Skeletal muscle satellite cell (primary cell): ENCODE results near the gene CLC.
"Not testable (repeated sequence)": the region's sequence is repeated elsewhere in the genome, so short reads cannot be mapped to it uniquely, and the experiment has no call there.

Experiments
- H3K27me3 ChIP-seq: 2 replicates; pipeline ENCODE4 v1.7.0; 2013; ENCODE audit warnings: low read length; ENCODE audit not compliant: control insufficient read depth, insufficient read depth
- H3K36me3 ChIP-seq: 2 replicates; pipeline ENCODE4 v1.7.0; 2013; ENCODE audit warnings: mild to moderate bottlenecking, control low read depth, low read length; ENCODE audit not compliant: insufficient read depth
- H3K4me1 ChIP-seq: 2 replicates; pipeline ENCODE4 v1.7.0; 2013; ENCODE audit warnings: low read length; ENCODE audit not compliant: control insufficient read depth, insufficient read depth
- H3K4me2 ChIP-seq: 2 replicates; pipeline ENCODE4 v1.7.0; 2013; ENCODE audit warnings: mild to moderate bottlenecking, low read length
- H3K4me3 ChIP-seq: 2 replicates; pipeline ENCODE4 v1.7.0; 2013; ENCODE audit warnings: low read length
- H3K9ac ChIP-seq: 2 replicates; pipeline ENCODE4 v1.7.0; 2013; ENCODE audit warnings: mild to moderate bottlenecking, low read depth, low read length, moderate library complexity
- H3K9me3 ChIP-seq: replicated peaks from 2 replicates; pipeline ENCODE4 v1.7.0; 2013; ENCODE audit warnings: mild to moderate bottlenecking, control low read depth, low read length

The CLC gene

DNA sequence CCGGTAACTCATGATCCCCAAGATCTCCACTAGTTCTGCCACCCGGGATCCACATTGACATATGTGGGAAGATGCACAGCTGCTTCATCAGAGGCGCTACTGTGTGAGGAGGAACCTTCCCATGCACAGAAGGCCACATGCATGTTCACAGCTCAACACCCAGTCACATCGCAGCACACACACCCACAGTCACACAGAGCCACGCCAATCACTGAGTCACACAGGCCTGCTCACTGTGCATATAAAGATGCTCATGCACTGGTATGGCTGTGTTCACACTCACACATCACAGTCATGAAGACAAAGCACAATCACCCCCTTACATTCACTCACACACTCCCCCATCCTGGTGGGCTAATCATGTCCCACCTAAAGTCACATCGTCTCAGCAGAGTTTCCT lies 9.8 kb downstream of the CLC start:
- no peak overlapping the region for H3K9ac ChIP-seq
- no peak overlapping the region for H3K4me2 ChIP-seq
- H3K4me1 ChIP-seq, result no peaks in the 10 kb centered on the region
- no peak overlapping the region for H3K4me3 ChIP-seq
- H3K9me3 ChIP-seq, result no peaks in the 10 kb centered on the region
- H3K27me3 ChIP-seq, result peaks cover 6% of the 10 kb centered on the region
- H3K36me3 ChIP-seq, result no peaks in the 10 kb centered on the region

DNA sequence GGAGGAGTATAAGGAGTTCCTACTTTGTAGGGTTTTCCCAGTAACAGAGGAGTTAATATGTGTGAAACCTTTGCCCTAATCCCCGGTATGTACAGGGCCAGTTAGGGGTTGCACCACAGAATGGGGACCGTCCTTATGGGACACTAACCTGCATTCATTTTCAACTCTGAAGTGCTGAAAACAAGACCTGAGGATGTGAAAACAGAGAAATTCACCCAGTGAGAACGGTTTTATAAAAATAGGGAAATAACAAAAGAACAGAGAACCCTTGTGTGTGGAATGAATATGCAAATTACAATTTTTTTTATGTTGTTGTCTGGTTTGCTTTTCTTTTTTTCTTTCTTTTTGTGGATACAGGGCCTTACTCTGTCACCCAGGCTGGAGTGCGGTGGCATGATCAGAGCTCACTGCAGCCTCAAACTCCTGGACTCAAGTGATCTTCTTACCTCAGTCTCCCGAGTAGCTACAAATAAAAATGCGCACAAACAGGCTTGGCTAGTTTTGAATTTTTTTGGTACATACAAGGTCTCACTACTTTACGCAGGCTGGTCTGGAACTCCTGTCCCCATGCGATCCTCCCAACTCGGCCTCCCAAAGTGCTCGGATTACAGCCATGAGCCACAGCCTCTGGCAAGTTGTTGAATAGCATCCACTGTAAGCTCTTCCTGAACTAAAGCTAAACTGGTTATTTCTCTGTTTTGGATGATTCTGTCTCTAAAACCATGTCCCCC lies 10.6 kb downstream of the CLC start:
- Histone ChIP-seq H3K4me1 (no peaks in the 10 kb centered on the region), H3K27me3 (peaks cover 6% of the 10 kb centered on the region), H3K9ac (no peak overlapping the region), H3K36me3 (no peaks in the 10 kb centered on the region), H3K4me2 (no peak overlapping the region), H3K9me3 (no peaks in the 10 kb centered on the region), H3K4me3 (no peak overlapping the region)

DNA sequence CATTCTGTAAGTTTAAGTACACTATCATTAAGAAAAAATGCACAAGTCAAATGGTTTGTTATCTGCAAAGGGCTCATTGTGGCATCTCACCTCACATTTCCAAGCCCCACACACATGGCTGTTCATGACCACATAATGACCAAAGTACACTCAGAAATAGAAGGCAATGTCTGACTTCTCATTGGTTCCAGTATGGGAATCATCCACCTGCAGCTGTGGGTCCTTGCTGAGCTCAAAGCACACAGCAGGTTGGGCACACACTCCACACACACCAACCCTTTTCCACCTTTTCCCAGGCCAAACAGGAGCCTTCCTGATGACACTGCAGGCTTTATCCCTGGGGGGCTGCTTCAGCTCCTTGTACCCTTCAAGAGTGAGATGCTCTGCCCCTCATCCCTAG lies 11.8 kb downstream of the CLC start:
- Histone ChIP-seq H3K9ac (no peak overlapping the region), H3K4me1 (no peaks in the 10 kb centered on the region), H3K9me3 (no peaks in the 10 kb centered on the region), H3K4me2 (no peak overlapping the region), H3K4me3 (no peak overlapping the region), H3K36me3 (no peaks in the 10 kb centered on the region), H3K27me3 (peaks cover 6% of the 10 kb centered on the region)

DNA sequence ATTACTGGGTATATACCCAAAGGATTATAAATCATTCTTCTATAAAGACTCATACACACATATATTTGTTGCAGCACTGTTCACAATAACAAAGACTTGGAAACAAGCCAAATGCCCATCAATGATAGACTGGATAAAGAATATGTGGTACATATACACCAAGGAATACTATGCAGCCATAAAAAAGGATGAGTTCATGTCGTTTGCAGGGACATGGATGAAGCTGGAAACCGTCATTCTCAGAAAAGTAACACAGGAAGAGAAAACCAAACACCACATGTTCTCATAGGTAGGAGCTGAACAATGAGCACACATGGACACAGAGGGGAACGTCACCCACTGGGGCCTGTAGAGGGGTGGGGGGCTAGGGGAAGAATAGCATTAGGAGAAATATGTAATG lies 17.7 kb downstream of the CLC start:
- not testable (repeated sequence) for H3K9me3 ChIP-seq, H3K27me3 ChIP-seq, H3K4me1 ChIP-seq, H3K4me2 ChIP-seq, H3K4me3 ChIP-seq, H3K36me3 ChIP-seq, H3K9ac ChIP-seq

DNA sequence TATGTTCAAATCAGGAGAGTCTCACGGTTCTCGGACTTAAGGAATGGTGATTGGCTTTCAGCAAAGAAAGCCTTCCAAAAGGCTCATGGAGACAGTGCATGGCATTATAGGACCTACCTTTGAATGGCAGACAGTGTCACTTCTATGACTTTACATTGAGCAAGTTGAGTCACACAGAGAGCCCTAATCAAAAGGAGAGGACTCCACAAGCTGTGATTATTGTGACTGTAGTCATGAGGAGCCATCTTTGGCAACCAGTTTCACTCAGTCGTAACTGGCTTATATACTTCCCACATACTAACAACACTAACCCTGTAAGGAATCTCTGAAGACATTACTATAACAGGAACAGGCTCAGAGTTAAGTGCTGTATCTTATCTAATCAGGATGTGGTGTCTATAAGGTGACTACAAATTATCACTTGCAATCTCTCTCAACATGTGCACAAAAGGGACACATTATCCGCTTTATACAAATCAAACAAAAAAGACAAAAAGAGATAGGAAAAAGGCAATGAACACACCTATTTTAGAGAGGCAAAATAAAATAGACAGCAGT lies 27.4 kb downstream of the CLC start:
- H3K9me3 ChIP-seq, result no peaks in the 10 kb centered on the region
- H3K4me2 ChIP-seq, result no peak overlapping the region
- H3K27me3 ChIP-seq, result peaks cover 5% of the 10 kb centered on the region
- no peaks in the 10 kb centered on the region for H3K36me3 ChIP-seq
- no peaks in the 10 kb centered on the region for H3K4me1 ChIP-seq
- no peak overlapping the region for H3K9ac ChIP-seq
- H3K4me3 ChIP-seq, result no peak overlapping the region

DNA sequence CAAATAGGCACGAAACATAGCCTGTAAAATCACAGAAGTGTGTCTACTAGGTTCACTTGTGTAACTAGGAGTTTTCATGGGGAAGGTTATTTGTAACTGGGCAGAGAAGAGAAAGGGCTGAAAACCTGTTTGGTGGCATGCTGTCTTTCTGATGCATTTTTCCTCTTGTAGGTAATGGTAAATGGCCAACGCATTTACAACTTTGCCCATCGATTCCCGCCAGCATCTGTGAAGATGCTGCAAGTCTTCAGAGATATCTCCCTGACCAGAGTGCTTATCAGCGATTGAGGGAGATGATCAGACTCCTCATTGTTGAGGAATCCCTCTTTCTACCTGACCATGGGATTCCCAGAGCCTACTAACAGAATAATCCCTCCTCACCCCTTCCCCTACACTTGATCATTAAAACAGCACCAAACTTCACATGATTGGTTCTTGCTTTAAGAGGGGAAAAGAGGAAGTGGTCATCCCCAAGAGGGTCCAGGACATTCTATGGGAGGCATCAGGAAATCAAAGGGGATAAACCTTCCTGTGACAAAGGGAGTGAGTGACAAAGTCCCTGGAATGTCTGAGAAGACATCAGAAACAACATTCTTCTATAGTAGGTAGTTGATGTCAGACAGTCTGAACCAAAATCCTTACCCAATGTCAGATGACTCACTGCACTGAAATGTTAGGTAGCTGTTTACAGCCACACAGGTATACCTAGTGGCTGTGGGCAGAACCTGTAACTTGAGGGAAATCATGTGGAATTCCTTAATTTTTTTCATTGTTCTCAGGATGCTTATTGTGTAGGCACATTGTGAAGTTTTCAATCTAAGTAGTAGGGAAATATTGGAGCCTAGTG lies 28.6 kb downstream of the CLC start:
- no peak overlapping the region for H3K9ac ChIP-seq
- H3K4me3 ChIP-seq, result no peak overlapping the region
- no peaks in the 10 kb centered on the region for H3K36me3 ChIP-seq
- H3K4me1 ChIP-seq, result no peaks in the 10 kb centered on the region
- H3K27me3 ChIP-seq, result peaks cover 5% of the 10 kb centered on the region
- H3K4me2 ChIP-seq, result no peak overlapping the region
- H3K9me3 ChIP-seq, result no peaks in the 10 kb centered on the region

DNA sequence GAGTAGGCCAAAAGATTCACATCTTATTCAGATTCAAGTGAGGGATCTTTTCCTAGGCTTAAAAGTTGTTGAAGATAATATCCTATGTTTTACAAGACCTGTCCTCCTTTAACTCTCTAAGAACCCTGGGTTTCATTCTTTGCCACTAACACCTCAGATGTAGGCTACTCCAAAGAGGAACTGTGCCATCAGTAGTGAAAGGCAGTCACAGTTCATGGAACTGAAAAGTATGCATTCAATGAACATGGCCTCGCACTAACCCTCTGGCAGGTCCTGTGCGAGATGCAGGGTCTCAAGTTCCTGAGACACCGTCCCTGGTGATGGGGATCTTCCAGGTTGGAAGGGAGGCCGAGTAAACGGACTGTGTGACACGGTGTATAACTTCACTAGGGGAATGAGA lies 29.2 kb downstream of the CLC start:
- Histone ChIP-seq H3K27me3 (peaks cover 5% of the 10 kb centered on the region), H3K4me3 (no peak overlapping the region), H3K9ac (no peak overlapping the region), H3K4me2 (no peak overlapping the region), H3K9me3 (no peaks in the 10 kb centered on the region), H3K36me3 (no peaks in the 10 kb centered on the region), H3K4me1 (no peaks in the 10 kb centered on the region)

DNA sequence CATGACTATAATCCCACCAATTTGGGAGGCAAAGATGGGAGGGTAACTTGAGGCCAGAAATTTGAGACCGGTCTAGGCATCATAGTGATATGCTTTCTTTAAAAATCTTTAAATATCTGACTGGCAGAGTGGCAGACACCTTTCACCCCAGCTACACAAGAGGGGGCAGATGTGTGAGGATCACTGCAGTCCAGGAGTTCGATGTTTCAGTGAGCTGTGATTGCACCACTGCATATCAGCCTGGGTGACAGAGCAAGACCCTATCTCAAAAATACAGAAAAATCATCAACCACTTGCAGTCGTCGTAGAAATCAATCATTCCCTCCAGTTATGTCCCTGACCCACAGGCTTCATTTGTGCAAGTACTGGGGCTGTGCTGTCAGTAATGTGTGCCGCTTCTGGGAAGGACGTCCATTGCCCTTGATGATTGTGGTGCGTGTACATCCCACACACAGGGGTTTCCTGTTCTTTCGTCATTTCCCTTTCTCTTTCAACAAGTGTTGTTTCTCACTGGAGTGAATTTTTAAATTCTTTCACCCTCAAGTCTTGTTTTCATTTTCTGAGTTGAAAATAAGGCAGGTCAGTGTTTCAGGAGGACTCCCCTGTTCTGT lies 32.1 kb downstream of the CLC start:
- Histone ChIP-seq H3K27me3 (no peaks in the 10 kb centered on the region), H3K36me3 (no peaks in the 10 kb centered on the region), H3K9ac (no peak overlapping the region), H3K4me1 (no peaks in the 10 kb centered on the region), H3K4me3 (no peak overlapping the region), H3K4me2 (no peak overlapping the region), H3K9me3 (no peaks in the 10 kb centered on the region)

DNA sequence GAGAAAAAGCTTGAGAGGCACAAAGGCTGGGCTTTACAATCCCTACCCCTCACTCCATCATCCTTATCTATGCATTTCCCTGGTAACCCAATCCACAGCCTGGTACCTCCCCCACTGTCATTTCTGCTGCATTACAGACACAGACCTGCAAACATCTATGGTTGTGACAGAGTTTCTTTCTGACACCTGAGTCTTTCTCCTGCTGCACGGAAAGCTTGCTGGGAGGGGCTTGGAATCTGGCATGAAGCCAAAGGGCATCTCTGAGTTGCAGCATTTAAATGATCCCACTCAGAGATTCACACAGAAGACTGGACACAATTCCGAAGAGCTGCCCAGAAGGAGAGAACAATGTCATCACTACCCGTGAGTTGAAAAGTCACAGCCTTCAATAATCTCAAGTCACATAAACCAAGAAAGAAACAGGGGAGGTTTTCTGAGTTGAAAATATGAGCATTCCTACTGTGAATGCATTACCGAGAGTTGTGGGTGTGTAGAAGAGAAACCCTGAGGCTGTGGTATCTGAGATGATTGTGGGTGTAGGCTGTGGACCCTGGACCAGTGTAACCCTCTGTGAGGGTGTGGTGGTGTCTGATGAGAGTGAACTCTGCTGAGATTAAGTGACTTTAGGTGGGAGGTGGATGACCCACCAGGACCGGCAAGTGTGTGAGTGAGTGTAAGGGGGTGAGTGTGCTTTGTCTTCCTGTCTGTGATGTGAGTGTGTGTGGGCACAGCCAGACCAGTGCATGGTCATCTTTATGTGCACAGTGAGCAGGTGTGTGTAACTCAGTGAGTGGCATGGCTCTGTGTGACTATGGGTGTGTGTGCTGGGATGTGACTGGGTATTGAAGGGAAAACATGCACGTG lies 33.4 kb downstream of the CLC start, which contains the start of gene LGALS14:
LGALS14 (plus strand) TSS at position 301 of the 864 bp plus-strand sequence; CDS start at position 349, 48 bp downstream.
- Histone ChIP-seq H3K36me3 (no peaks in the 10 kb centered on the region), H3K4me3 (no peak within 1 kb of the TSS), H3K4me1 (no peaks in the 10 kb centered on the region)

DNA sequence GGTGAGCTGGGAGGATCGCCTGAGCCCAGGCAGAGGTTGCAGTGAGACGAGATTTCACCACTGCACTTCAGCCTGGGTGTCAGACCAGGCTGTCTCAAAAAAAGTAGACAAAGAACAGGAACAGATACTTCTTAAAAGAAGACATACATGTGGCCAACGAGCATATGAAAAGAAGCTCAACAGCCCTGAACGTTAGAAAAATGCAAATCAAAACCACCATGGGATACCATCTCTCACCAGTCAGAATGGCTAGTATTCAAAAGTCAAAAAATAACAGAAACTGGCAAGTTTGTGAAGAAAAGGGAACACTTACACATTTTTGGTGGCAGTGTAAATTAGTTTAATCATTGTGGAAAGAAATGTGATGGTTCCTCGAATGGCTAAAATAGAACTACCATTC lies 36.5 kb downstream of the CLC start:
- no peak overlapping the region for H3K9ac ChIP-seq
- no peaks in the 10 kb centered on the region for H3K9me3 ChIP-seq
- peaks cover 3% of the 10 kb centered on the region for H3K27me3 ChIP-seq
- no peak overlapping the region for H3K4me2 ChIP-seq
- no peak overlapping the region for H3K4me3 ChIP-seq
- H3K36me3 ChIP-seq, result no peaks in the 10 kb centered on the region
- no peaks in the 10 kb centered on the region for H3K4me1 ChIP-seq

More for the DNA sequence above, 33.4 kb downstream of the CLC start, which contains the start of gene LGALS14:
- no peak within 1 kb of the TSS for H3K9ac ChIP-seq
- no peak within 1 kb of the TSS for H3K4me2 ChIP-seq
- H3K27me3 ChIP-seq, result no peaks in the 10 kb centered on the region
- no peaks in the 10 kb centered on the region for H3K9me3 ChIP-seq

DNA sequence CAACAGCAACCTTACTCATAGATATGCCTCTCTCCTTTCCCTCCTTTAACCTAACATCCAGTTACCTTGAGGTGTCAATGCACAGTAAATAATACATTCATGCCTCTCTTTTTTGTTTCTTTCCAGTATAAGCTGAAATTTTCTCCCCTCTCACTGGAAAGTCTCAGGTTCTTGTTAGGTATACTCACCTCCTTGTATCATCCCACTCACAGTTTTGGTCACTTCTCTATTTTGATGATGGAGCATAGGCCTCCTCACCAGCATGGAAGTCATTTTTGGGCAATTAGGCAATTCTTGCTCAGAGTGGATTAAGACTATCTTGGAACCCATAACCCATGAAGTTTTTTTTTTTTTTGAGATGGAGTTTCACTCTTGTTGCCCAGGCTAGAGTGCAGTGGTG lies 39.3 kb downstream of the CLC start:
- no peak overlapping the region for H3K4me3 ChIP-seq
- no peaks in the 10 kb centered on the region for H3K36me3 ChIP-seq
- H3K9ac ChIP-seq, result no peak overlapping the region
- no peaks in the 10 kb centered on the region for H3K4me1 ChIP-seq
- peaks cover 16% of the 10 kb centered on the region for H3K27me3 ChIP-seq
- no peaks in the 10 kb centered on the region for H3K9me3 ChIP-seq
- no peak overlapping the region for H3K4me2 ChIP-seq
